GM12878 (cell line): ENCODE data around the gene IQSEC2.

Experiments used
- EZH2 ChIP-seq: IDR thresholded peaks from 2 replicates; pipeline ENCODE4 v1.6.1; 2012; ENCODE audit warnings: low read depth, mild to moderate bottlenecking, control low read depth, inconsistent platforms, low read length, borderline replicate concordance; ENCODE audit not compliant: control insufficient read depth
- FOXM1 ChIP-seq: IDR thresholded peaks from 2 replicates; pipeline ENCODE4 v1.6.1; 2012; ENCODE audit warnings: low read depth, mild to moderate bottlenecking, inconsistent platforms, low read length, moderate library complexity
- RBBP5 ChIP-seq: fragments of 200-600 bp; sonication (generic); conservative IDR thresholded peaks from 2 replicates; pipeline ENCODE4 v1.6.1; 2016
- TAF1 ChIP-seq: IDR thresholded peaks from 2 replicates; pipeline ENCODE4 v1.6.1; 2011; ENCODE audit warnings: mild to moderate bottlenecking, low read depth, low read length, borderline replicate concordance
- TF ChIP-seq, protein P1 (sequence below), 3 experiments: IDR thresholded peaks in 2 of 3; conservative IDR thresholded peaks in 1 of 3; 2 replicates each; pipeline ENCODE4 v1.5.1; 2011; ENCODE audit warnings: low read depth in 3 of 3, low read length in 3 of 3, mild to moderate bottlenecking in 3 of 3, control low read depth in 2 of 3, moderate library complexity in 2 of 3, inconsistent platforms in 1 of 3, mixed read lengths in 1 of 3; ENCODE audit not compliant: control insufficient read depth in 2 of 3, insufficient read depth in 1 of 3; ENCODE audit errors: extremely low read depth in 1 of 3
- TF ChIP-seq, protein P2 (sequence below): IDR thresholded peaks from 2 replicates; pipeline ENCODE4 v1.6.1; 2011; ENCODE audit warnings: low read depth, low read length, improper control_type of control experiment, borderline replicate concordance

DNA sequence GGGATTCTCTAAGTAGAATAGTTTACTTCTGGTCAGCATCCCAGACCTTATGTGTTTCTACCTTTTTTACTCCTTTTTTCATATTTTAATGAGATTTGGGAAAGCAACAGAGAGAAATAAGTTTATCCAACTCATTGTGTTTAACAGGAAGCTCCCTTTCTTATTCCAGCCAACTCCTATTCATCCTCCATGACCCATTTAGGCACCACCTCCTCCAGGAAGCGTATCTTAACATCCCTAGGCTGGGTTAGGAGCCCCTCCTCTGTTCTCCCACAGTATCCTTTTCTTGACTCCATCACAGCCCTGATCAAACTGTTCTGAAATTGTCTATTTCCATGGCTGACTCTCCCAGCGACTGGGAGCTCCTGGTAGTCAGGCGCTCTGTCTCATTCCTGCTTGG is 18.8 kb upstream of the IQSEC2 start:
- TF ChIP-seq TAF1 (no peak), EZH2 (no peak), FOXM1 (no peak), RBBP5 (no peak)
- TF ChIP-seq, protein P1, sequence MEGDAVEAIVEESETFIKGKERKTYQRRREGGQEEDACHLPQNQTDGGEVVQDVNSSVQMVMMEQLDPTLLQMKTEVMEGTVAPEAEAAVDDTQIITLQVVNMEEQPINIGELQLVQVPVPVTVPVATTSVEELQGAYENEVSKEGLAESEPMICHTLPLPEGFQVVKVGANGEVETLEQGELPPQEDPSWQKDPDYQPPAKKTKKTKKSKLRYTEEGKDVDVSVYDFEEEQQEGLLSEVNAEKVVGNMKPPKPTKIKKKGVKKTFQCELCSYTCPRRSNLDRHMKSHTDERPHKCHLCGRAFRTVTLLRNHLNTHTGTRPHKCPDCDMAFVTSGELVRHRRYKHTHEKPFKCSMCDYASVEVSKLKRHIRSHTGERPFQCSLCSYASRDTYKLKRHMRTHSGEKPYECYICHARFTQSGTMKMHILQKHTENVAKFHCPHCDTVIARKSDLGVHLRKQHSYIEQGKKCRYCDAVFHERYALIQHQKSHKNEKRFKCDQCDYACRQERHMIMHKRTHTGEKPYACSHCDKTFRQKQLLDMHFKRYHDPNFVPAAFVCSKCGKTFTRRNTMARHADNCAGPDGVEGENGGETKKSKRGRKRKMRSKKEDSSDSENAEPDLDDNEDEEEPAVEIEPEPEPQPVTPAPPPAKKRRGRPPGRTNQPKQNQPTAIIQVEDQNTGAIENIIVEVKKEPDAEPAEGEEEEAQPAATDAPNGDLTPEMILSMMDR (IDR thresholded peaks at IDR 0.05 in 2 of 3, conservative IDR thresholded peaks at IDR 0.05 in 1 of 3; ENCODE audit: control insufficient read depth in 2 of 3, extremely low read depth in 1 of 3, insufficient read depth in 1 of 3, low read depth in 3 of 3, low read length in 3 of 3), result no peak
- TF ChIP-seq, protein P2, sequence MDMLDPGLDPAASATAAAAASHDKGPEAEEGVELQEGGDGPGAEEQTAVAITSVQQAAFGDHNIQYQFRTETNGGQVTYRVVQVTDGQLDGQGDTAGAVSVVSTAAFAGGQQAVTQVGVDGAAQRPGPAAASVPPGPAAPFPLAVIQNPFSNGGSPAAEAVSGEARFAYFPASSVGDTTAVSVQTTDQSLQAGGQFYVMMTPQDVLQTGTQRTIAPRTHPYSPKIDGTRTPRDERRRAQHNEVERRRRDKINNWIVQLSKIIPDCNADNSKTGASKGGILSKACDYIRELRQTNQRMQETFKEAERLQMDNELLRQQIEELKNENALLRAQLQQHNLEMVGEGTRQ, result no peak
